ENCODE results near the gene H2BK1. TPM values are rescaled to one million over a fixed set of nuclear protein-coding genes. Genes with fewer than 3 reads are reported as not detected.

The H2BK1 gene
- total RNA-seq: not detected
- not detected for polyA plus RNA-seq (ENCODE audit: insufficient read depth in 1 of 8, insufficient read length in 8 of 8, low replicate concordance in 1 of 8)
- long read RNA-seq, donor 1: 0 reads
- long read RNA-seq, donor 2: 0 reads
- long read RNA-seq, donor 3: 0 reads
- long read RNA-seq, donor 4: 0 reads
- long read RNA-seq, donor 5: 0 reads
- long read RNA-seq, donor 6: 0 reads
- long read RNA-seq, donor 7: 0 reads
- long read RNA-seq, donor 8: 0 reads
- long read RNA-seq, donor 9: 0 reads
- long read RNA-seq, donor 10: 0 reads
- long read RNA-seq, donor 11: 0 reads

DNA sequence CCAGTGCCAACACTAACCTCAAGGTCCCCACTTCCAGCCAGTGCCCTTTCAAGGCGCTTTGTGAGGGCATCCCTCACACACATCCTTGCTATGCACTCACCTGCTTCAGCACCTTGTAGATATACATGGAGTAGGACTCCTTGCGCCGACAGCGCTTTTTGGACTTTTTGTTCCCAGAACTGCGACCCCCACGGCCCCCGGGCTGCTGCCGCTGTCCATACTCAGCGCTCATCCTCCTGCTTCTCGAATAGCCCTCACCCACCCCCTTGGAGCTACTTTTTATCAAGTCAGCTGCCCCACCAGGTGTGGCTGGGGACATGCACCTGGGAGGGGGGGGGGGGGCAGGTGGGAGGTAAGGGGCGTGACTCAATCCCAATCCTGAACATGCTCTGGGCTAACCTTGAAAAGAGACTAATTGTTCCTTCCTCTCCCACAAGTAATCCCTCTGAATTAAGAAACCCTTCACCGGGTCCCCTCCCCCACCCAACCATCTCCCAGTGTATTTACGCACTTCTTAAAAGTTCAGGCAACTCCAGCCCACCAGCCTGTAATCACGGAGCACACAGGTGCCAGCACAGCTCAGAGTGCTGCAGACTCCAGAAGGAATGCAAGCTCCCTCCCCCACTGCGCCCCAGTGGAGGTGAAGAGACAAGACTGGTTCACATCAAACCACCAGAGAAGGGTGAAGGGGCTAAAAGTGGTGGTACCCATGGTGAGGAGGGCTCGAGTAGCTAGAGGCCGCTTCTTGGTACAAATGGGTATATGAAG lies at the start of gene H2BK1:
Gene H2BK1, minus strand, starts transcription at position 402 of the 768 bp plus-strand sequence. Its CDS starts 170 bp downstream, at position 232.
- Histone ChIP-seq H3K9me3 (replicated peaks; ENCODE audit: control insufficient read depth, low read depth, low read length) (no peaks in the 10 kb centered on the region), H3K27ac (ENCODE audit: low read length) (no peak within 1 kb of the TSS), H3K4me3 (ENCODE audit: low read length) (no peak within 1 kb of the TSS), H3K4me1 (ENCODE audit: control insufficient read depth, insufficient read depth, low read length) (no peaks in the 10 kb centered on the region), H3K27me3 (ENCODE audit: control insufficient read depth, insufficient read depth, low read length) (peaks cover 17% of the 10 kb centered on the region), H3K36me3 (ENCODE audit: control insufficient read depth, insufficient read depth, low read length) (peaks cover 33% of the 10 kb centered on the region)
- WGBS (ENCODE audit: insufficient coverage): 71% methylated on average over 9 of the region's 17 CpGs
- DNase-seq: no peak

DNA sequence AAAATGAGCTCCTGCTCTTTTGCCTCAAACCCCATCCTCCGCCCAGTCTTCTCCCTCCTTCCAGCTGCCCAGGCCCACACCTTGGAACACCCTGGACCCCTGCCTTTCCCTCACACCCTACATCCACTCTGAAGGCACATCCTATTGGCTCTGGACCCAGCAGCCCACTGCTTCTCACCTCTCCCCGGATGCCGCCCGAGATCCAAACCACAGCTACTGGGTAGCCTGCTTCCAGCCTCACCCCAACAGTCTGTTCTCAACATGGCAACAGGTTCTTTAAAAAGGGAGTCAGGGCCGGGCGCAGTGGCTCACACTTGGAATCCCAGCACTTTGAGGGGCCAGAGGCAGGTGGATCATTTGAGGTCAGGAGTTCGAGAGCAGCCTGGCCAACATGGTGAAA lies 47.7 kb upstream of the H2BK1 start:
- no peak for DNase-seq
- Histone ChIP-seq H3K9me3 (replicated peaks; ENCODE audit: control insufficient read depth, low read depth, low read length) (no peaks in the 10 kb centered on the region), H3K4me1 (ENCODE audit: control insufficient read depth, insufficient read depth, low read length) (peaks cover 40% of the 10 kb centered on the region), H3K36me3 (ENCODE audit: control insufficient read depth, insufficient read depth, low read length) (no peaks in the 10 kb centered on the region), H3K4me3 (ENCODE audit: low read length) (no peak overlapping the region), H3K27me3 (ENCODE audit: control insufficient read depth, insufficient read depth, low read length) (peaks cover 34% of the 10 kb centered on the region), H3K27ac (ENCODE audit: low read length) (no peak overlapping the region)
- 85% methylated on average over 7 of the region's 7 CpGs for WGBS (ENCODE audit: insufficient coverage)

DNA sequence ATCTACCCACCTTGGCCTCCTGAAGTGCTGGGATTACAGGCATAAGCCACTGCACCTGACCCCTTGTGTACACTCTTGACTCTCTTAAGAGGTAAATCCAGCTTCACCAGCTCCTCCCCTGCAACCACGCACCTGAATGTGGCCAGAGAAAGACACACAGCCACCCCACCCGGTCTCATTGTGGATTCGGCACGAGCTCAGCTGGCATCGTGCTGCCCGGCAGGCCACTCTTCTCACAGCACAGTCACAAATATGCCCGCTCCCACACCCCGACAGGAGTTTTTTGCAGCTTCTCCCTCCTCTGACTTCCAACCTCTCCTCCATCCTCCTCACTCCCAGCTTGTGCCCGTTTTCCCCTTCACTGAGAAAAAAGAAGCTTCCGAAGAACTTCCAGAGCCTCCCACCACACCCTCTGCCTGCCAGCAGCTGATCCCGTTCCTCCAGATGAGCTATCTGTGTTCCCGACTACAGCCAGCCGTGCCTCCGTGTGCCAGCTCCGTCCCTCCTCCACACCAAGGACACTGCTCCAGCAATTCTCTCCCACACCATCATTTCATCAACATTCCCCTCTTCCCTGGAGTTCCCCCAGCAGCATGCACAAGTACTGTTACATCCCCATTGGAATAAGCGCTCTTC lies 46.2 kb upstream of the H2BK1 start:
- no peaks in the 10 kb centered on the region for H3K9me3 ChIP-seq (replicated peaks; ENCODE audit: control insufficient read depth, low read depth, low read length)
- H3K4me3 ChIP-seq (ENCODE audit: low read length): no peak overlapping the region
- H3K27ac ChIP-seq (ENCODE audit: low read length): no peak overlapping the region
- WGBS (ENCODE audit: insufficient coverage): 42% methylated on average over 16 of the region's 16 CpGs
- peaks cover 39% of the 10 kb centered on the region for H3K4me1 ChIP-seq (ENCODE audit: control insufficient read depth, insufficient read depth, low read length)
- H3K27me3 ChIP-seq (ENCODE audit: control insufficient read depth, insufficient read depth, low read length): peaks cover 30% of the 10 kb centered on the region
- DNase-seq: peak; percentile 36
- H3K36me3 ChIP-seq (ENCODE audit: control insufficient read depth, insufficient read depth, low read length): no peaks in the 10 kb centered on the region

DNA sequence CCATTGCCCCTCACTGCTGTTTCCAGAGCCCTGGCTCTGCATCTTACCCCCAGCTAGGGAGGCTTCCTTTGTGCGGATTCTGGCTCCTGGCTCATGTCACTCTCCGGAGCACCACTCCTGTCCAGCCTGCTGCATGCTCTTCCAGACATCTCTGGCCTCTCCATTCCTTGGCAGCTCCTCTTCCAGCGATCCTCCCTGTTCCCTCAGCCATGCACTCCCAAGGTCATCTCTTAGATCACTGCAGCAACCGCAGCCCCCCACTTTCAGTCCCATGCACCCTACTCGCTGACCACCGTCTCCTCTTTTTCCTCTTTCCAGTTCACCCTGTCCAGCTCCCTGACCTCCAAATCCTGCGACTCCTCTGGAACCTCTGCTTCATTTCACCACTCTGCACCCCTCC lies 45.1 kb upstream of the H2BK1 start:
- peaks cover 19% of the 10 kb centered on the region for H3K27me3 ChIP-seq (ENCODE audit: control insufficient read depth, insufficient read depth, low read length)
- peaks cover 43% of the 10 kb centered on the region for H3K4me1 ChIP-seq (ENCODE audit: control insufficient read depth, insufficient read depth, low read length)
- DNase-seq: no peak
- no peak overlapping the region for H3K4me3 ChIP-seq (ENCODE audit: low read length)
- H3K36me3 ChIP-seq (ENCODE audit: control insufficient read depth, insufficient read depth, low read length): no peaks in the 10 kb centered on the region
- no peak overlapping the region for H3K27ac ChIP-seq (ENCODE audit: low read length)
- 51% methylated on average over 7 of the region's 7 CpGs for WGBS (ENCODE audit: insufficient coverage)
- no peaks in the 10 kb centered on the region for H3K9me3 ChIP-seq (replicated peaks; ENCODE audit: control insufficient read depth, low read depth, low read length)

DNA sequence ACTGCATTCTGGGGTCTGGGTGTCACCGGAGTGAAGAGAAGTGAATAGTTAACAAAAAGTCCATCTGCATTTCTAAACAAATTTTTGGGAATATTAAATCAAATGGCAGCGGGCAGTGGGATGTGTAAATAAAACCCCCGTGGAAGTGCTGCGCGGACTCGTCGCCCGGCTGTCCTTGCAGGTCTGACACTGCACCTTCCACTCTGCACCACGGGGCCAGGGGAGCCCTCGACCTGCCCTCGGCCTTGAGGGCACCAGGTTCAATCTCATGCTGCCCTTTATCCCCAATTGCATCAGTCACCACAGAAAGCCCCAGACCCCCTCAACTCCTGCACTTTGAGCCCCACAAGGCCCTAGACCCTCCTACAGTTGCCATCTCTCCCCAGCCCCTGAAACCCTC lies 44.6 kb upstream of the H2BK1 start:
- WGBS (ENCODE audit: insufficient coverage): 60% methylated on average over 2 of the region's 11 CpGs
- peaks cover 49% of the 10 kb centered on the region for H3K4me1 ChIP-seq (ENCODE audit: control insufficient read depth, insufficient read depth, low read length)
- H3K27me3 ChIP-seq (ENCODE audit: control insufficient read depth, insufficient read depth, low read length): peaks cover 19% of the 10 kb centered on the region
- no peaks in the 10 kb centered on the region for H3K9me3 ChIP-seq (replicated peaks; ENCODE audit: control insufficient read depth, low read depth, low read length)
- no peak overlapping the region for H3K4me3 ChIP-seq (ENCODE audit: low read length)
- DNase-seq: no peak
- no peak overlapping the region for H3K27ac ChIP-seq (ENCODE audit: low read length)
- H3K36me3 ChIP-seq (ENCODE audit: control insufficient read depth, insufficient read depth, low read length): no peaks in the 10 kb centered on the region

DNA sequence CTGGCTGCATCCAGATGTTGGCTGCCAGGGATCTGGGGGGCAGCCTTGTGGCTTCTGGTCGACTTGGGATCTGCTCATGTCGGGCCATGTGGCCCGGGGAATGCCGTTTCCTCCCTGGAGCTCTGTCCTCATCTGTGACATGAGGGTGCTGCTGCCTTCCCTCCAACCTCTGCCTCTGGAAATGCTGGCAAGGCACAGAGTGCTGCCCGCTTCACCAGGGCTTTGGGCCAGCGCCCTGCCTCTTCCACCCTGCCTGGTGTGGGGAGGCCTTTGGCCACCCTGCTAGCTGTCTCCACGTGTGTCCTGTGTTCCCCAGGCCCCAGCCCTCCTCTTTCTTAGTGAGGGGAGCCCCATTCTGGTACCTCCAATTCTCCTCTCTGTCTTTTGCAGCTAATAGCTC lies 44.0 kb upstream of the H2BK1 start:
- 73% methylated on average over 5 of the region's 7 CpGs for WGBS (ENCODE audit: insufficient coverage)
- Histone ChIP-seq H3K27me3 (ENCODE audit: control insufficient read depth, insufficient read depth, low read length) (peaks cover 19% of the 10 kb centered on the region), H3K4me1 (ENCODE audit: control insufficient read depth, insufficient read depth, low read length) (peaks cover 54% of the 10 kb centered on the region), H3K27ac (ENCODE audit: low read length) (no peak overlapping the region), H3K36me3 (ENCODE audit: control insufficient read depth, insufficient read depth, low read length) (no peaks in the 10 kb centered on the region), H3K4me3 (ENCODE audit: low read length) (no peak overlapping the region), H3K9me3 (replicated peaks; ENCODE audit: control insufficient read depth, low read depth, low read length) (no peaks in the 10 kb centered on the region)
- DNase-seq: no peak

DNA sequence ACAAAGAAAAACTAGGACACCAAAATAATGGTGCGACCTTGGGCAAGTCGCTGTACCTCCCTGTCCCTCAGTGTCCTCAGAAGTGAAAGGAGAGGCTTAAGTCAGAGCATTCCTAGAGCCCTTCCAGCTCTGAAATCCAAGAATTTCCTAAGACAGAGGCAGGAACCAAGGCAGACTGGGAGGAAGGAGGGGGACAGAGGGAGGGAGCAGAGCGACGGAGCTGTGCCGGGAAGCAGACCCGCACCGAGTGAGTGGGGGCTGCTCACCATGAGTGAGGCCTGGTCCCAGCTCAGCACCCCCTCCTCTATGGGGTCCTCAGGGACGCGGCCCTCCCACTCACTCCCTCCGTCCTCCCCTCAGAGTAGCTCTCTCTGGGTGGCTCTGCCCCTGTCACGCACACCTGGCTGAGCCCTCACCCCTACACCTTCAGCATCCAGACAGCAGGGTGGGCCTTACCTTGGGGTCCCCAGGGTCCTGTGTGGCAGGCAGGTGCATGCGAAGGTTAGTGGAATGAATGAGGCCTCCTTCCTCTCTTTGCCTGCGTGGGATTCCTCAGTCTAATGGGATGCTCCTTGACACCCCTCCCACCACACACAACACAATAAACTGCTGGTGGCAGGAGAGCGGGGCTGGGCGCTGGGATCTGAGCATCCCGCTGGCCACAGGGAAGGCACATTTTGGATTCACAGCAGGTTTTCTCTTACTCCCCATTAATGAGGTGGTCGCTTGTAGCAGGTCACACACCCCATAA lies 42.8 kb upstream of the H2BK1 start:
- Histone ChIP-seq H3K27ac (ENCODE audit: low read length) (peak overlapping the region; percentile 99), H3K9me3 (replicated peaks; ENCODE audit: control insufficient read depth, low read depth, low read length) (no peaks in the 10 kb centered on the region), H3K27me3 (ENCODE audit: control insufficient read depth, insufficient read depth, low read length) (peaks cover 19% of the 10 kb centered on the region), H3K4me3 (ENCODE audit: low read length) (no peak overlapping the region), H3K36me3 (ENCODE audit: control insufficient read depth, insufficient read depth, low read length) (no peaks in the 10 kb centered on the region), H3K4me1 (ENCODE audit: control insufficient read depth, insufficient read depth, low read length) (peaks cover 56% of the 10 kb centered on the region)
- DNase-seq: peak; percentile 81
- WGBS (ENCODE audit: insufficient coverage): 42% methylated on average over 4 of the region's 17 CpGs

DNA sequence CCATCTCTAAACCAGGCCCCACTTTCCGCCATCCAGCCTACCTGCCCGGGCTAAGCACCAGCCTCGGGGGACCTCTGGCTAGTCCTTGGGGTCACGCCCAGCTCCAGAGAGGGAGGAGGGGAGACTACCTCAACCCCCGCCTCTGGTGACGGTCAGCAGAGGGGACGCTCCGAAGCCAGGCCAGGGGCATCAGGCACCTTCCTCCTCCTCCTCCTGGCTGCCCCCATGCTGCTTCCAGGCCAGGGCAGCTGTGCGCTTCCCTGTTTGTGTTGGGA lies 42.2 kb upstream of the H2BK1 start:
- Histone ChIP-seq H3K9me3 (replicated peaks; ENCODE audit: control insufficient read depth, low read depth, low read length) (no peaks in the 10 kb centered on the region), H3K4me1 (ENCODE audit: control insufficient read depth, insufficient read depth, low read length) (peaks cover 59% of the 10 kb centered on the region), H3K27ac (ENCODE audit: low read length) (peak overlapping the region; percentile 99), H3K27me3 (ENCODE audit: control insufficient read depth, insufficient read depth, low read length) (peaks cover 16% of the 10 kb centered on the region), H3K36me3 (ENCODE audit: control insufficient read depth, insufficient read depth, low read length) (no peaks in the 10 kb centered on the region), H3K4me3 (ENCODE audit: low read length) (peak overlapping the region; percentile 82)
- DNase-seq: no peak
- WGBS (ENCODE audit: insufficient coverage): no CpG with 5 or more reads among the region's 9 CpGs

DNA sequence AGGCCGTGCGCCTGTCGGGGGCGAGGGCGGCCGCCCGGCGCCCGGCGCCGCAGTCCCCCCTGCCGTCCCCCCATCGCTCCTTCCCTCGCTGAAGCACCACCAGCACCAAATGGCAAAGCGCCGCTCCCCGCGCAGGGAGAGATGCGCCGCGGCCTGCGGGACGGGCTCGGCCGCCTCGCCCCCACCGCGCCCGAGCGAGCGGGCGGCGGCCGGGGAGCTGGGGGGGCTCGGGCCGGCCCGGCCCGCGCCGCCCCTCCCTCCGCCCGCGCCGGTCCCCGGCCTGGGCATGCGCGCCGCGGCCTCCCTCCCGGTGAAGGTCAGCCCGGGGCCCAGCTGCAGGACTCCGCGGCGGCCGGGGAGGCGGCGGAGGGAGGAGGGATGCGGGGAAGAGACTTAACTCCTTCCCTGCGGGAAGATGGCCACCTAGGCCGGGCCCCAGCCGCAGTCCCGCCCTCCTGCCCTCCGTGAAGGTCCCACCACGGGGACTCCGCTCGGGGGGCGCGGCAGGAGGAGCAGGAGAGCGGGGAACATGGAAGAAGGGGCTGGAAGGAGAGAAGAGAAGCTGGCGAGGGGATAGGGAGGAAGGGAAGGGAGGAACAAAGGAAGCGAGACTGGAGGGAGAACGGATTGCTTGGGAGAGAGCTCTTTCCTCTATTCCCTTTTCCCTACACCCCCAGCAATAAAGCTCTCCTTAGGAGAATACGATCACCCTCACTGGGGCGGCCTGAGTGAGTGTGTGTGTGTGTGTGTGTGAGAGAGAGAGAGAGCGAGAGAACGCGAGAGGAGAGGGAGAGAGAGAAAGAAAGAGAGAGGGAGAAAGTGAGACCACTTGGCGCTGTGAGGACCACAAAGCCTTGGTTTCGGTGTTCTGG lies 41.6 kb upstream of the H2BK1 start:
- Histone ChIP-seq H3K4me3 (ENCODE audit: low read length) (peak overlapping the region; percentile 82), H3K9me3 (replicated peaks; ENCODE audit: control insufficient read depth, low read depth, low read length) (no peaks in the 10 kb centered on the region), H3K36me3 (ENCODE audit: control insufficient read depth, insufficient read depth, low read length) (no peaks in the 10 kb centered on the region), H3K4me1 (ENCODE audit: control insufficient read depth, insufficient read depth, low read length) (peaks cover 62% of the 10 kb centered on the region), H3K27me3 (ENCODE audit: control insufficient read depth, insufficient read depth, low read length) (peaks cover 11% of the 10 kb centered on the region), H3K27ac (ENCODE audit: low read length) (peak overlapping the region; percentile 99)
- under 1% methylated on average over 51 of the region's 79 CpGs for WGBS (ENCODE audit: insufficient coverage)
- peak; percentile 96 for DNase-seq
